Stimulated activated CD8-positive, alpha-beta memory T cell treated with anti-CD3 and anti-CD28 coated beads, Interleukin-2, amount 100 ng/mL, for 48 hours (primary cell): ENCODE results near the gene ELOVL7.
"Not testable (repeated sequence)": the region's sequence is repeated elsewhere in the genome, so short reads cannot be mapped to it uniquely, and the experiment has no call there.

Experiments
- DNase-seq, 2 donors: peaks; one replicate each; pipeline ENCODE4 v3.0.0-alpha.2; 2020; ENCODE audit warnings: low read depth in 2 of 2

Gene ELOVL7

DNA sequence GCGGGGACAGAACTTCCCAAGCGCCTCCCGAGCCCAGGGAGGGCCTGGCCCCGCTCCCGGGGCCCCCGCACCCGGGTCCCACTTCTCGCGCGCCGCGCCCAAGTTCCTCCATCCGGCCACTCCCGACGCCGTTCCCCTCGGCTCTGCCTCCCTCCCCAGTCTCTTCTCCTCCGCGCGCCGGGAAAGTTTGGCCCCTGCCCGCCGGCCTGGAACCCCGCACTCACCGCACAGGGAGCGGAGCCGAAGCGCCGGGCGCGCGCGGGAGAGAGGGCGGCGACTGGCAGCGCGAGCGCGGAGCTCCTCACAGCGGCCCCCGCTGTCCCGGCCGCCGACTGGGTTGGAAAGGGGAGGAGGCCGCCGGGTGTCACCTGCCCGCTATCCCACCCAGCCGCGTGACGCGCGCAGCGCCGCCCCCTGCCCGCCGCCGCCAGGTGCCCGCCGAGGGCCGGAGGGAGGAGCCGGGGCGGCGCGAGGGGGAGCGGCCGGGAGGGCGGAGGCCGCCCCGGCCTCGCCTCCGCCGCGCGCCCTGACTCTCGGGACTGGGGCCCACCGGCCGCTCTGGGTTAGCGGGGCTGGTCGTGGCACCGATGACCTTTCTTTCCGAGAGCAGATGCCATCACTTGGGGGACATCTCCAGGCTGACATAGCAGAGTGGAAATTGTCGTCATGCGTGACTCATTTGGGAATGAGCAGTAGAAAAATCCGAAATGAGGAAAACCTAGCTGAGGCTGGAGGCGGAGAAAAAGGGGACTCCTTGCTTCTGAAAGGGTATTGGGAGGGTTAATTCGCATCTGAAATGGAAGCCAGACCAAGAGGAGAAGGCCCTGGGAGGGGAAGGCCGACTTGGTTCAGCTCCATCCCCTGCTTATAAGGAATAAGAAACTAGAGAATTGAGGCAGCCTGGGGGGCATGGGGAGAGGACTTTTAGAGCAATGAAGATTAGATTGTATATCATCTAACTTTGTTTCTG is at the start of gene ELOVL7:
Gene ELOVL7, minus strand, starts transcription at position 334 of the 970 bp plus-strand sequence. CDS start 56,872 bp downstream, outside the sequence.
- DNase-seq, result peak; percentile 39 to 57

DNA sequence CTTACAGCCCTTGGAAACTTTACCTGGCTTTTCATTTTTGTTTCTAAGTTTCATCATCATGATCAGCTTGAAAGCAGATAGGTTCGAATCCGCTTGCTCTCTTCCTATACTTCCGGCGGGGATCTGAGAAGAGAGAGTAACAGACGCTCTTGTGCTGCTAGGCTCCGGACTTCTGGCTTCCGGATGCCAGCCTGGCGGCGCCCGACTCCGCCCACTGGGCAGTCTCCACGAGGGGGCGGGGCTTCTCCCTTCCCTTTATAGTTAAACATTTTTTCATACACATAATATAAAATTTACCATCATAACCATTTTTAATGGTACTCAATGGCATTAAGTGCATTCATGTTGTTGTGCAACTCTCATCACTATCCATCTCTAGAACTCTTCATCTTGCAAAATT is 49.5 kb upstream of the ELOVL7 start:
- DNase-seq, result no peak

DNA sequence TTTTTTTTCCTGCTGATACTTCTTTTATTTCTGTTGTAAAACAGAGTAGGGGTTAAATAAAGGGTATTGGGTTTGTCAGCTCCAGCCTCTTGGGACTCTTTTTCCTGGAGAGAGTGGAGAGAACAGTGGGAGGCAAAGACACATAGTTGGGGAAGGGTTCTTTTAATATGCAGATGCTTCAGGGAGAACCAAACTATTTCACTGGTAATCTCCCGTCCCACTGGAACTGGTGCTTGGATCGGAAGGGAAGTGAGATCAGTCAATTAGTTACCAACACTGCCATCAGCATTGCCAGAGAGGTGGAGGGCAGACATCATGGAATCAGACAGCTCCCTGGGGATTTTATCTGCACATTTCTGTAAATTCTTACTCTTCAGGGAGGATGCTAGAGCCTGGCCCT is 47.6 kb upstream of the ELOVL7 start:
- no peak for DNase-seq

DNA sequence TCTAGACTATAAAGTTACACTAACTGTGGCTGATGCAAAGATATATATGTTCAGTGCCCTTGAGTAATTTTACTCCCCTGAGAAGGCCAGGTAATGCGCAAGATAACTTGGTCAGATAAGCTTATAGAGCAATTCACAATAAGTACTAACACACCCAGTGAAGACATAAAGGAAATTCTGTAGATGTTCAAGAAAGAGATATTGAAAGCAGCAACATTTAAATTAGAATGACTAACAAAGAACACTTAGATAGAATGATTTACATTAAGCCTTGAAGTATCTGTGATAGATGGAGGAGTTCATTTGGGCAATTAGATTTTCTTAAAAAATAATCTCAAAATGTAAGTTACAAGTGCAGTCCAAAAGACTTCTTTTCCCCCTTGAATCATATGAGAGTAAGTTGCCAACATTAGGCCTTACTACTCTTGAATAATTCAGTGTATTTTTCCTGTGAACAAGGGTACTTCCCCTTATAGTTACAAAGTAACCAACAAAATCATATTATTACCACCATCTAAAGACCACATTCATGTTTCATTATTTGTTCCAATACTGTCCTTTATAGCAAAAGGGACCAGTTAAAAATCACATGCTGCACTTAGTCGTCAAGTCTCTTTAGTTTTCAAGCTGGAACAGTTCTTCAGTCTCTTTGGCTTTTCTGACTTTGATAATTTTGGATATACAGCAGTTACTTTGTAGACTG is 44.4 kb upstream of the ELOVL7 start:
- DNase-seq, result no peak

DNA sequence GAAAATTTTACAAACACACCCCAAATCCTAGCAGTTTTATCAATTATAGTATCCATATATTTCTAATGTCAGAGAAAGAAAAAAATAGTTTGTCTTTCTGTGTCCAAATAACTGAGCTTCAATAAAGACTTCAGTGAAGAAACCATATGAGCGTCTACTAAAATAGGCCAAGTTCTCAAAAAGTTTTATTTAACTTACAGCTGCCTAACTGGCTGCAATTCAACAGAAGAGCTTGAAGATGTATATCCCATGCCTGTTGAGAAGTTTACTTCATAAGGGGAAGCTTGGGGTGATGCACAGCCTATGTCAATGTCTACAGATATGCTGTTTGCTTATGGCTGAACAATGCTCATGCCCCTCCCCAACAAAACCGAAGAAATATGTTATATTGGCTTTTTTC is 43.7 kb upstream of the ELOVL7 start:
- no peak for DNase-seq

DNA sequence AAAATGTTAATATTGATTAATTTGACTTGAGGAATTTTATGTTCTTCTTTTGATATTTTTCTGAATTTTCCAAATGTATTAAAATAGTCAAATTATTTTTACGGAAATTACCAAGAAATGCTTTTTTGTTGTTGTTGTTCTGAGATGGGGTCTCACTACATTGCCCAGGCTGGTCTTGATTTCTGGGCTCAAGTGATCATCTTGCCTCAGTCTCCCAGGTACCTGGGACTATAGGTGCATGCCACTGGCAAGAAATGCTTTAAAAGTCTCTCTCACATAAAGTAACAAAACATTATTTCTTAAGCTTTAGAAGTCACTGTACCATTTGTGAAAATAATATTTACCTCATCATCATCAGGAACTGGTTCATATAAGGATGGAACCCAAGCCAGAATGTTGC is 43.0 kb upstream of the ELOVL7 start:
- no peak for DNase-seq

DNA sequence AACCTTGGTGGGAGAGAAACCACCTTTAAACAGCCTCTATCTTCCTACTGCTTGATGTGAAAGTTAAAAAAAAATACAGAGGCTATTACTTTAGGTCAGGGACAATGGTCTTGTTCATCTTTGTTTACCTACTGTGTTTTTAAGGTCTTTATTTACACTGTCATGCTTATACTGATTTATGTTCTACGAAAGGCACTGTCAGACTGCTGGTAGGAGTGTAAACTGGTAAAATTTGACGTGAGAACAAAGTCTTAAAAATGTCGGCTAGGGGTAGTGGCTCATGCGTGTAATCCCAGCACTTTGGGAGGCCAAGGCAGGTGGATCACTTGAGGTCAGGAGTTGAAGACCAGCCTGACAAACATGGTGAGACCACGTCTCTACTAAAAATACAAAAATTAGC is 42.1 kb upstream of the ELOVL7 start:
- no peak for DNase-seq

DNA sequence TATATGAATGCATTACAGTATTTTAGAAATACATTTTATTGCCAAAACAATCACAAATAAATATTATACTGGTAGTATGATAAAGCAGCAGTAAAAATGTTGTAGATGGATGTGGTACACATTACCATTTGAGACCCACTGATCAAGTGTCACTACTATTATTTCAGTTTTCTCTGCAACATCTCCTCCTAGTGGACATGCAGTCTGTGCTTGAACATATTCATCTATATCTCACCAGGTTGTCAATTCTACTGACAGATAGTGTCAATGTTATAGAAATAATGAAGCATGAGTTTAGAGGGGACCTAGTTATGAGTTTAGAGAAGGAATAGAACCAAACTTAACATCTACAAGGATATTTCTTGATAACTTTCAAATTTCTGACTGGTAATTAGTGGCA is 39.2 kb upstream of the ELOVL7 start:
- DNase-seq, result no peak

DNA sequence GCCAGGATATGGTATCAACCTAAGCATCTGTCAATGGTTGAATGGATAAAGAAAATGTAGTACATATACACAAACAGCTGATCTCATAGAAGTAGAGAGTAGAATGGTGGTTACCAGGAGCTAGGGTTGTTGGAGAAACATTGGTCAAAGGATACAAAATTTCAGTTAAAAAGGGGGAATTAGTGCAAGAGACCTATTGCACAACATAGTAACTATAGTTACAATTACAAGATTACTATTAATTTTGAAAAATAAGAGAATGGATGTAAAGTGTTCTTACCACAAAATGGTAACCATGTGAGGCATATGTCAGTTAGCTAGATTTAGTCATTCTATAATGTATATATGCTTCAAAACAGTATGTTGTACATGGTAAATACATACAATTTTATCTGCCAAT is 28.8 kb upstream of the ELOVL7 start:
- DNase-seq, result no peak

DNA sequence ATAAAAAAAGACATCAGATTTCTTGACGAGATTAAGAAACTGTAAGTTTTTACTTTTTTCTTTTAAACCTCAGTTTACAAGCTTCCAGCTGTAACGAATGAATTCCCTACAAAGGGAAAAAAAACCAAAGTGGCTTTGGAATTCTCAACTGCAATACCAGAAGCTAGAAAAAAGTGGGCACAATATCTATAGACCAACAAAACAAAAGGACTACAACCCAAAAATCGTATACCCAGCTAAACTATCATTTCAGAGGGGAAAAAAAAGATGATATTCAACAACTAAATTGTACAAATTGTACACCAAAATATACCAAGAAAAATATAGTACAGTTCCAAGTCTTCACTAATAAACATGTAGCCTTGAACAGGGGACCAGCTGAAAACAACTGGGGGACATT is 26.8 kb upstream of the ELOVL7 start:
- no peak for DNase-seq

DNA sequence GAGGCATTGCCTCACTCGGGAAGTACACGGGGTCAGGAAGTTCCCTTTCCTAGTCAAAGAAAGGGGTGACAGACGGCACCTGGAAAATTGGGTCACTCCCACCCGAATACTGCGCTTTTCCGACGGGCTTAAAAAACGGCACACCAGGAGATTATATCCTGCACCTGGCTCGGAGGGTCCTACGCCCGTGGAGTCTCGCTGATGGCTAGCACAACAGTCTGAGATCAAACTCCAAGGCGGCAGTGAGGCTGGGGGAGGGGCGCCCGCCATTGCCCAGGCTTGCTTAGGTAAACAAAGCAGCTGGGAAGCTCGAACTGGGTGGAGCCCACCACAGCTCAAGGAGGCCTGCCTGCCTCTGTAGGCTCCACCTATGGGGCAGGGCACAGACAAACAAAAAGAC is 16.5 kb upstream of the ELOVL7 start:
- not testable (repeated sequence) for DNase-seq

DNA sequence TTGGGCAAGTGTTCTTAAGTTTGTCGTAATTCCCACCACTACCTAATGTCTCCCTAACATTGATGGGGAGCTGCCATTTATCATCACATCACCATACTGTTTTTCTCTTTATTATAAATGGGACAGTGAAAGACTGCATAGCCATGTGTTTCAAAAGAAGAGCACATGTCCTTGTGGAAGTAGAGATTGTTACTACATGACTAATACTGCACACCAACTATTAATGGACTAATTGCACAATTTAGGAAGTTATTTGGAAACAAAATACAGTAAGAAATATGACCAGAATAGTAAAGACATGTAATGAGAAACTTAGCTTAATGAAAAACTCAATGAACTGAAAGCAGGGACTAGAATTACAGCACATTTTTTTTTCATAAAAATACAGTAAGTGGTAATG is 12.0 kb upstream of the ELOVL7 start:
- DNase-seq, result no peak

DNA sequence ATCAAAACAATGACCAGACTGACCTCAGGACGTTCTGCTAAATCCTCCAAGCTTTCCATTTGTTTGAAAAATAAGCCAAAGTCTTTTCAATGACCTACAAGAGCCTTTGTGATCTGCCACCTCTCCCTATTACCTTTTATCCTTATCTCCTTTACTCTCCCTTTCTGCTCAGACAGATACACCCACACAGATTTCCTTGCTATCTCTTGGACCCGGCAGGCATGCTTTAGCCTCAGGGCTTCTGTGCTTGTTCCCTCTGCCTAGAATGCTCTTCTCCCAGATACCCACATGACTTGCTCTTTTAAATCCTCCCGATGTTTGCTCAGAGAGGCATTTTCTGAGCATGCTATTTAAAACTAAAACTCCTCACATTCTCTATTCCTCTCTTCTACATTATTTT is 8.9 kb upstream of the ELOVL7 start:
- DNase-seq, result no peak

DNA sequence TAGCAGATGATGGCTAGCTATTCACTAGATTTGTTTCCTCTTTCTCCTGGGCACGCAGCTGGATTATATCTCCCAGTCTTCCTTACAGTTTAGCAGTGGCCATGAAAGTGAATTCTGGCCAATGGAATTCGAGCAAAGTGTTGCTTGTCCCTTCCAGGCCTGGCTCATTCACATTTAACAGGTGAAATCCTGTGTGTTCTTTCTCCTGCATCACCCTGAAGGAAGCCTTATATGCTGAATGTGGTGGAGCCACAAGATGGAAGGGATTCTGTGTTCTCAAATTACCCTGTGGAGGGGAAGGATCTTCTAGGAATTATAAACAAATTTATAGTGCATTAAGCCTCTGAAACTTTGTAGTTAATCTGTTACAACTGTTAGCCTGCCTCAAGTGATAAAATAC is 8.2 kb upstream of the ELOVL7 start:
- no peak for DNase-seq

DNA sequence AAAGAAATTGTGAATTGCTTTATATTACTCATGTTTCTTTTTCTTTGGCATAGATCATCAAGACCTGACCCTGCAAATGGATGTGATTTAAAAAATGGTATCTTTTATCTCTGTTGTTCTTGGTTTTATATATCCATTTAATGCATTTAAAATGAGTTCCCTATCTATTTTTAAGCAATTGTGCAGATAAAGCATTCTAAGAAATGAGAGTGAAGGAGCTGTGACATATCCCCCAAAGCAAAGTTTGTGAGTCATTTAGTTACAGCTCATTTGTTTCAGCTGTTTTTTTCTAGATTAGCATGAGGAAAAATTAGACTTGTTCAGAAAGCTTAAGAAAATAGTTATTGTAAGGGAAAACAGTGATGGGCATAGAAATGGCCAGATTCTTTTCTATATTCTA is 7.6 kb upstream of the ELOVL7 start:
- no peak for DNase-seq

DNA sequence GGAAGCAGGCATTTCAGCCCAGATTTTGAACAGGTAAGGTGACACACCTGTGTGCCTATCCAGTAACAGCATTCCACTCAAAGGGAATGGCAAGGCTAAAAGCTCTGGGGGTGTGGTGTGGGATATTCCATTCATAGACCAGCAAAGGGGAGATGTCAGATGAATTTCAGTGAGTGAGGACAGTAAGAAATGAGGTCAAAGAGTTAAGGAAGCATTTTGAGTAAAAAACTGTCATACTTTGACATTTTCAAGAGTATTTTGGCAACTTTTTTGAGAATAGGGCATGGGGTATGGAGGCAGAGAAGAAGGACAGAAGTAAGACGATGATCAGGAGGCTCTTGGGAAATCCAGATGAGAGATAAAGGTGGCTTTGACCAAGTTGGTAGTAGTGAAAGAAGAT is 2.2 kb upstream of the ELOVL7 start:
- no peak for DNase-seq

DNA sequence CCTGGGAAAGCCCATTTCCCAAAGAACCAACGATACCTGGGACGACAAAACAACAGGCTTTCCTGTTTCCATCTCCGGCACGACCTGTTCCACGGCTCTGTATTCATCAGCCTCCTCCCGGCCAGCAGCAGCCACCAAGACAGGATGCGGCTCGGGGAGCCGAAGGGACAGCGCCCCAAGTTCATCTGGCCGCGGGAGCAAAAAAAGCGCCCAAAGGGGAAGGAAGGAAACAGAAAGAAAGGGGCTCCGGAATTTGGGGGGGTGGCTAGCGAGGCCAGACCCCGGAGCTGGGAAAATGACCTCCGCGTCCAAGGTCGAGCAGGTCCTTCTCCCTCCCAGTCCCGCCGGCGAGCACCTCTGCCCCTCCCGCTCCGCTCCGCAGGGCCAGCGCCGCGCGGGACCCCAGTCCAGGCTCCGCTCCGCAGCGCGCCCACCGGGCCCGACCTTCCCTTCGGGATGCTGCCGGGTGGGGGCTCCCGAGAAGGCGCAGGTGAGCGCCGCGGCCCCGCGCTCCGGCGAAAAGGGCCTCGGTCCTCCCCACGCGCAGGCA is 608 bp downstream of the ELOVL7 start:
- DNase-seq, result no peak

DNA sequence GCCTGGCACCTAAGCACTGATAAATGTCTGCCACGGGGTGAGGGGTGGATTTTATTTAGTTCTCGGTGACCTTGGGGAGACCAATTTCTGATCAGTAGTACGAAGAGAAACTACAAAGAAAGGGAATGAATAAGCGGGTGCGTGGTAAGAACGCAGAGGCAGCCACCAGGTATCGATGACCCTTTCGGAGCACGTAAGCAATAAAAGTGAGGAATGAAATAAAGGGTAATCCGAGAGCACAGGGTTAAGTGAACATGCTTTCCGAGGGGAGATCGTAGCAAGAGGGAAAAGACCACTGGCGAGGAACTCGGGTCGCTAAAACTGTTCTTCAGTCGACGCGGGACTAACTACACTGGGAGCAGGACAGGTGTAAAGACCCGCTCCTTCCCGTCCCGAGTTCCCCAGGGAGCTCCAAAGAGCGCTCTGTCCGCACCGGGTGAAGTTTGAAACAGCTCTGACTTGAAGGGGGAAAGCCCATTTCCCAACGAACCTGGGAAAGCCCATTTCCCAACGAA is 1.1 kb downstream of the ELOVL7 start:
- no peak for DNase-seq

DNA sequence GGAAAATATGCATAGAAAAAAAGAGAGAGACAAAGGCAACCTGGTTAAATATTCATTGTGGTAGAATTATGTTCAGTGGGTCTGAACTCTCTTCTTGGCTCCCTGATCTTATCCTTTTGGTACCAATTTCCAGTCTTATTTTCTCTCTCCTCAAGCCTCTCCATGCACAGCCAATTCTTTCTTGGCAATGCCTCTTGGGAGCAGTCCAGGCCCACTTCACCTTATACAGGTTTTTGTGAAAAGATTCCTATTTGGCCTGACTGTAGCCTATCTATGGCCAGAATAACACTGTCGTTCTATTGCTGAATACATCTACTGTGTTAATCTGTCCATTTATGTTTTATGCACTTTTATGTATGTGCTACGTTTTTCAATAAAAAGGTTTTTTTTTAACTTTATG is 2.7 kb downstream of the ELOVL7 start:
- DNase-seq, result no peak

DNA sequence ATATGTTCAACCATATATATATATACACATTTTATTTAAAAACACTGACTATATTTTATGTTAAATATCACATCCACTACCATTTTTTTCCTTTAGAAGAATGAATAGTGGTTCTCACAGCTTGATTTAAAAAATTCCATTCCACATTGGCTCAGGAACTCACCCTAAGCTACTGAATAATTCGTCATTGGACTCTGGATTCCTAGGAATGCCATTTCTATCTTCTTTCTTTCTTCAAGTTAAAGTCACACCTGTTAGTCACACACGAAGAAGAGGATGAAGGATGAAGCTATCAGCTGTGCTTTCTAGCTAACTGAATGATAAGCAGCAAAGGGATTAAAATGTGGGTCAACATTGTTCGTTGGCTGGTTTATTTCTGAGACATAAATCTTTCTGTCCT is 7.9 kb downstream of the ELOVL7 start:
- DNase-seq, result no peak

DNA sequence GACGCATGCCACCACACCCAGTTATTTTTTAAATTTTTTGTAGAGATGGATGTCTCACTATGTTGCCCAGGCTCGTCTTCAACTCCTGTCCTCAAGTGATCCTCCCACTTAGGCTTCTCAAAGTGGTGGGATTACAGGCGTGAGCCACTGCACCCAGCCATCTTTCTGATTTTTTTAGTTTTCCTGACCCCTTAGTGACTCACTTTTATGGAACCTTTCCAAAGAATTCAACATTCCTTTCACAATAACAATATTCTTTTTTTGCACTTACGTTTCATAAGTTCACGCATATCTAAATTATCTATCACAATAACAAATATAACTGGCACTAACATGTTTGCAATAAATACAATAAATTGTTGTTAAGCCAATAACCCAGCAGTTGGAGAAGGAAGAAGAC is 8.5 kb downstream of the ELOVL7 start:
- no peak for DNase-seq

DNA sequence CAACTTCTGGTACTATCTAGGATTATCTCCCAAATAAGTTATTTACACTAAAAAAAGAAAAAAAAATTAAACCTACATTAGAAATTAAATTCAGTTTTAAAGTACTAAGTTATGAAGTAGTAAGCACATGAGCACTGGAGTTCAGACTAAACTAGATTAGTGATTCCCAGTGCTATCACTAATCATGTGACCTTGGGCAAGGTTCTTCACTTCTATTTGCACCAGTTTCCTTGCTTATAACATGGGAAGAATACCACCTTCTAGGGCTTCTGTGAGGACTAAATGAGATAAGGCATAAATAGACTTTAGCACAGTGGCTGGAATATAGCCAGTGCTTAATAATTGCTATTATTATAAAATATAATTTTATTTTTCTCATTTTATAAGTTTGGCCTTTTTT is 10.5 kb downstream of the ELOVL7 start:
- no peak for DNase-seq
